ENCODE results near the gene ZNF423. TPM values are rescaled to one million over a fixed set of nuclear protein-coding genes. Genes with fewer than 3 reads are reported as not detected.

Gene ZNF423
- polyA plus RNA-seq, 1 experiment = 0.11 TPM

DNA sequence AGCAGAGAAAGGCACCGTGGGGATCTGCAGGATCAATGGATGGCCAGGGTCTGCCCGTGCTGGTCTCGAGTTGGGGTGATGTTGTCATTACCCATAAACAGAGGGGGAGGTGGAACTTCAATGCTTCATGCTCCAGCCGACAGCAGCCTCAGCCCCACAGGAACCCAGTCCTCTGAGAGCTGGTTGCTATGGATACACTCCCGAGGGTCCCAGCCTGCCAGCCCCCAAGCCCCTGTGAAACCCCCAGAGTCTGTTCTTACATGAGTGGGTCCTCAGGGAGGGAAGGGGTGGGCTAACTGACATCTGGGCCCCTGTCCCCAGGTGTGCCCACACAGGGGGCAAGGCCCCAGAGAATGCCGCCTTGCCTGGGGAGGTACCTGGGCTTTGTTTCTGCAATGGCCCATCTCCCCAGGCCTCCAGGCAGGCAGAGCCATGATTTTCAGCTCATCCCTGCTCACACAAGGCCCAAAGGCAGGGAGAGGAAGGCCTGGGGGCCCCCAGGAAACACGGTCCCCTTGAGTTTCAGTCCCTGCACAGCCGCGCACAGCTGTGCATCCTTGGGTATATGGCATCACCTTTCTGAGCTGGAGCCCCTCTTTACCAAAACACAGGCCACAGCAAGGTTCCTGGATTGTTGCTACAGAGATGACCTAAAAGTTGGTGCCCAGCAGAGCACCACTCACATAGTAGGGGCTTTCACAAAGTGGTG, 223.7 kb downstream of the ZNF423 start:
- no peak overlapping the region for H3K27ac ChIP-seq (ENCODE audit: low read depth, low read length)
- CTCF ChIA-PET = interaction anchor here (0.6 to 1.2 kb wide), 3 partner anchors 39 to 285 kb away, joined by 3 to 13 read pairs (median 3); no protein-coding TSS in a partner anchor
- peaks cover 4% of the 10 kb centered on the region for H3K27me3 ChIP-seq (ENCODE audit: control insufficient read depth, insufficient read depth, low read length)
- POLR2A ChIA-PET = no interaction called here
- peaks cover 11% of the 10 kb centered on the region for H3K9me3 ChIP-seq (ENCODE audit: control insufficient read depth, insufficient read depth, low read length)
- no peak for DNase-seq (ENCODE audit: low read depth, low spot score)
- no peak for TF ChIP-seq CTCF (IDR thresholded peaks at IDR 0.05; ENCODE audit: low read depth, low read length)
- H3K4me3 ChIP-seq (ENCODE audit: low read depth, low read length) = no peak overlapping the region

- DNase-seq (ENCODE audit: low read depth, low spot score) = no peak
- POLR2A ChIA-PET = interaction anchor here (0.5 to 0.8 kb wide), 3 partner anchors 9 to 571 kb away, joined by 3 to 15 read pairs (median 4); no protein-coding TSS in a partner anchor
- peaks cover 2% of the 10 kb centered on the region for H3K27me3 ChIP-seq (ENCODE audit: control insufficient read depth, insufficient read depth, low read length)
- H3K9me3 ChIP-seq (ENCODE audit: control insufficient read depth, insufficient read depth, low read length) = peaks cover 8% of the 10 kb centered on the region; the same call in 1 of the 2 replicates
- no peak for TF ChIP-seq CTCF (IDR thresholded peaks at IDR 0.05; ENCODE audit: low read depth, low read length)
- no peak overlapping the region for H3K4me3 ChIP-seq (ENCODE audit: low read depth, low read length)
- CTCF ChIA-PET = interaction anchor here (0.6 to 1.2 kb wide), 3 partner anchors 38 to 286 kb away, joined by 3 to 13 read pairs (median 5); no protein-coding TSS in a partner anchor
- H3K27ac ChIP-seq (ENCODE audit: low read depth, low read length) = no peak overlapping the region
These were observed 224.5 kb downstream of the ZNF423 start for GRCh38 chr16:49631187-49632041.

GRCh38 chr16:49630783-49631182, 225.1 kb downstream of the ZNF423 start:
- POLR2A ChIA-PET = interaction anchor here (0.5 to 0.8 kb wide), 2 partner anchors 10 to 571 kb away, joined by 3 to 4 read pairs; no protein-coding TSS in a partner anchor
- no peak for DNase-seq (ENCODE audit: low read depth, low spot score)
- no peak for TF ChIP-seq CTCF (IDR thresholded peaks at IDR 0.05; ENCODE audit: low read depth, low read length)
- Histone ChIP-seq H3K27ac (ENCODE audit: low read depth, low read length) (no peak overlapping the region), H3K9me3 (ENCODE audit: control insufficient read depth, insufficient read depth, low read length) (peaks cover 1% of the 10 kb centered on the region; the same call in 1 of the 2 replicates), H3K27me3 (ENCODE audit: control insufficient read depth, insufficient read depth, low read length) (peaks cover 5% of the 10 kb centered on the region), H3K4me3 (ENCODE audit: low read depth, low read length) (no peak overlapping the region)
- CTCF ChIA-PET = no interaction called here

DNA sequence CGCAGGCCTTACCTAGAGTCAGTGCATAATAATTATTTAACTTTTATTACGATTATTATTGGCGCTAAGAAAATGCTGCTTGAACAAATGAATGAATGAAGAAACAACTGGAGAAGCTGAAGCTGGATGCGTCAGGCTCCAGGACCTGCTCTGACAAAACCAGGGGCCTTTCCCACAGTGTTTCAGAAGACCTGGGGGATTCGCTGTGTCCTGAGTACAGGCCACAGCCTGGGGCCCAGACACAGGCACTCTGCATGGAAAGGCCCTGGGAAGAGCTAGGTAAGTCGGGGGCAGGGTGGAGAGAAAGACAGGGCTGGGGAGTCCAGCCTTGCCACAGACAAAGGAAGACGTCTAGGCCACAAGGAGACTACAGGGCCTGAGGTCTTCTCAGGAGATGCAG, 226.1 kb downstream of the ZNF423 start:
- CTCF ChIA-PET = no interaction called here
- Histone ChIP-seq H3K27me3 (ENCODE audit: control insufficient read depth, insufficient read depth, low read length) (peaks cover 5% of the 10 kb centered on the region), H3K27ac (ENCODE audit: low read depth, low read length) (no peak overlapping the region), H3K4me3 (ENCODE audit: low read depth, low read length) (no peak overlapping the region), H3K9me3 (ENCODE audit: control insufficient read depth, insufficient read depth, low read length) (no peaks in the 10 kb centered on the region)
- no peak for TF ChIP-seq CTCF (IDR thresholded peaks at IDR 0.05; ENCODE audit: low read depth, low read length)
- DNase-seq (ENCODE audit: low read depth, low spot score) = no peak
- POLR2A ChIA-PET = no interaction called here
